ENCODE results near the gene LRRC51. TPM values are rescaled to one million over a fixed set of nuclear protein-coding genes. Genes with fewer than 3 reads are reported as not detected.

LRRC51 gene
- total and polyA plus RNA-seq, 2 of the 8 experiments (the other 6 are each of a cell fraction or from before 2014, with no cell fraction given), result 7.7 to 7.9 TPM

GRCh38 chr11:72141066-72141465 is 60.4 kb downstream of the LRRC51 start:
- Histone ChIP-seq H3K23me2 (ENCODE audit: low read depth, low read length) (no peaks in the 10 kb centered on the region), H3K4ac (replicated peaks; ENCODE audit: insufficient read length, low read depth, low read length) (no peak overlapping the region), H3K4me2 (ENCODE audit: insufficient read depth in 1 of 2, low read depth in 2 of 2, low read length in 2 of 2) (no peak overlapping the region), H2AK5ac (ENCODE audit: low read depth, low read length) (no peak overlapping the region), H4K20me1 (replicated peaks in 1 of 2; ENCODE audit: control insufficient read depth in 1 of 2, insufficient read depth in 2 of 2, low read length in 2 of 2) (no peaks in the 10 kb centered on the region), H3K36me3 (ENCODE audit: control insufficient read depth in 2 of 4, insufficient read depth in 4 of 4, low read length in 3 of 4) (no peaks in the 10 kb centered on the region), H3K14ac (ENCODE audit: insufficient read length) (no peak overlapping the region), H3K27ac (ENCODE audit: low read depth, low read length) (no peak overlapping the region), H3K79me1 (ENCODE audit: low read depth, low read length) (no peaks in the 10 kb centered on the region), H3K9ac (replicated peaks in 1 of 4; ENCODE audit: extremely low read depth in 1 of 4, low read depth in 3 of 4, low read length in 3 of 4) (no peak overlapping the region), H2BK20ac (ENCODE audit: low read length) (no peak overlapping the region), H3K4me3 (ENCODE audit: extremely low read depth in 1 of 4, insufficient read depth in 2 of 4, low read depth in 3 of 4, low read length in 4 of 4) (no peak overlapping the region), H3K23ac (ENCODE audit: insufficient read length) (no peak overlapping the region), H2BK15ac (ENCODE audit: low read length) (no peak overlapping the region), H3K79me2 (ENCODE audit: control insufficient read depth in 1 of 2, insufficient read depth in 2 of 2, low read length in 2 of 2) (no peaks in the 10 kb centered on the region), H2BK12ac (ENCODE audit: low read depth, low read length) (no peak overlapping the region), H3K9me3 (ENCODE audit: insufficient read depth in 2 of 2, low read depth in 1 of 2, low read length in 1 of 2) (no peaks in the 10 kb centered on the region), H2BK120ac (replicated peaks; ENCODE audit: low read depth, low read length) (no peak overlapping the region), H2BK5ac (ENCODE audit: low read depth, low read length) (no peak overlapping the region), H3K18ac (ENCODE audit: extremely low read depth, low read length) (no peak overlapping the region), H3K27me3 (replicated peaks in 1 of 4; ENCODE audit: control insufficient read depth in 3 of 4, extremely low read depth in 1 of 4, insufficient read depth in 3 of 4, low read length in 3 of 4) (no peaks in the 10 kb centered on the region), H4K5ac (ENCODE audit: insufficient read length, low read depth, low read length) (no peak overlapping the region), H2AFZ (ENCODE audit: low read length) (no peak overlapping the region), H4K91ac (replicated peaks; ENCODE audit: insufficient read length, low read length) (no peak overlapping the region), H3K56ac (replicated peaks; ENCODE audit: insufficient read length, low read depth, low read length) (no peak overlapping the region), H4K8ac (ENCODE audit: extremely low read depth, insufficient read depth, low read length) (no peak overlapping the region), H3K4me1 (replicated peaks in 1 of 4; ENCODE audit: control insufficient read depth in 3 of 4, insufficient read depth in 4 of 4, low read length in 3 of 4) (no peaks in the 10 kb centered on the region)
- no peak for TF ChIP-seq CHD1 (IDR thresholded peaks at IDR 0.05; ENCODE audit: low read depth, low read length)
- no peak for TF ChIP-seq CREB1 (IDR thresholded peaks at IDR 0.05)
- TF ChIP-seq TBP (IDR thresholded peaks at IDR 0.05; ENCODE audit: low read depth, low read length), result no peak
- TF ChIP-seq SIRT6 (IDR thresholded peaks at IDR 0.05; ENCODE audit: low read length), result no peak
- TF ChIP-seq EGR1 (IDR thresholded peaks at IDR 0.05; ENCODE audit: borderline replicate concordance, low read depth, low read length), result no peak
- TF ChIP-seq SUZ12 (IDR thresholded peaks at IDR 0.05; ENCODE audit: low read length), result no peak
- no peak for TF ChIP-seq MAX (IDR thresholded peaks at IDR 0.05)
- no peak for TF ChIP-seq TAF7 (optimal IDR thresholded peaks at IDR 0.05; ENCODE audit: borderline replicate concordance, low read depth, low read length)
- DNase-seq (ENCODE audit: low read depth in 1 of 2, low spot score in 2 of 2), result no peak
- CTCF ChIA-PET (ENCODE audit: partially characterized antibody), result interaction anchor here (1.0 to 1.4 kb wide), 3 partner anchors 22 to 116 kb away, joined by 3 to 5 read pairs (median 3); no protein-coding TSS in a partner anchor
- 81% methylated on average over 3 of the region's 3 CpGs; no CpG with 5 or more reads in 1 of the 2 experiments for WGBS, 2 experiments (ENCODE audit: extremely low coverage in 1 of 2, insufficient coverage in 1 of 2, insufficient read length in 1 of 2, insufficient replicate concordance in 2 of 2, low coverage in 1 of 2, low lambda C conversion rate in 2 of 2, missing lambda C conversion rate in 1 of 2)
- FAIRE-seq, result no peak
- POLR2A ChIA-PET (ENCODE audit: partially characterized antibody), result interaction anchor here (0.8 kb wide), 1 partner anchor 28 kb away, joined by 3 read pairs; no protein-coding TSS in a partner anchor
